Measurements from ENCODE around the gene TUBA4B.

GRCh38 chr2:219248845-219249202 is 4.2 kb upstream of the TUBA4B start:
- TF ChIP-seq POLR2AphosphoS5 (IDR thresholded peaks at IDR 0.05; ENCODE audit: insufficient read depth, low read depth, low read length) (no peak), CTCF (IDR thresholded peaks at IDR 0.05; ENCODE audit: extremely low read depth in 1 of 2, insufficient read depth in 1 of 2, low read depth in 1 of 2, low read length in 2 of 2) (no peak)

All from endothelial cell of umbilical vein (primary cell).